GM10266 (cell line): Measurements from ENCODE around the gene MIER2.

Experiments used
- DNase-seq: peaks from one replicate; pipeline ENCODE4 v3.0.0; 2012; ENCODE audit errors: extremely low spot score
- TF ChIP-seq, protein P1 (sequence below): IDR thresholded peaks from 2 replicates; pipeline ENCODE4 v1.5.1; 2012; ENCODE audit warnings: mild to moderate bottlenecking, low read depth; ENCODE audit not compliant: control insufficient read depth, insufficient read depth; ENCODE audit errors: missing control alignments

MIER2 gene

DNA sequence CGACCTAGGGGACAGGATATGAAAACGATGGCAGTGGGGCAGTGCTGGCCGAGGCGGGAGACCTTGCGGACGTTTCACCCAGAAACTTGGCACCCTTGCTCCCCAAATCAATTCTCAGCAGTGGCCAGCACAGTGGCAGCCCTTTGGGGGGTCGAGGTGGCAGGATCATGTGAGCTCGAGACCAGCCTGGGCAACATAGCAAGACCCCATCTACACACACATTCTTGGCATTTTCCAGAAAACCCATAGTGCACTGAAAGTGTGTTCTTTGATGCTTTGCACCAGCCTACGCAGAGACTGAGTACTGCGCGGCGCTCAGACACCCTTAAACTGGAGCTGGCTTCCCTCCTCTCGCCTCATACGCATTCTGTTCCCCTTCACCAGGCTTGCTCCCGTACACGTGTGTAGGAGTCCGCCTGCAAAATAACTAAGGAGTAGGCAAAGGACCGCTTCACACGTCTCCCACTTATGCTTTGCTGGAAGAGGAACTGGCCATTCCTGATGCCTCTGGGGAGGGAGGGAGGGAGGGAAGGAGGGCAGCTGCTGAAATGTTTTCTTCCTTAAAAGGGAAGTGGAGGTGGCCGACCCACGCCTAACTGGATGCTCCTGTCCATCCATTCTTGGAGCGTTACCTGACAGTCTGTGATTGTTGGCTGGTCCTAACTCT is 23.5 kb upstream of the MIER2 start:
- DNase-seq: no peak
- TF ChIP-seq, protein P1, sequence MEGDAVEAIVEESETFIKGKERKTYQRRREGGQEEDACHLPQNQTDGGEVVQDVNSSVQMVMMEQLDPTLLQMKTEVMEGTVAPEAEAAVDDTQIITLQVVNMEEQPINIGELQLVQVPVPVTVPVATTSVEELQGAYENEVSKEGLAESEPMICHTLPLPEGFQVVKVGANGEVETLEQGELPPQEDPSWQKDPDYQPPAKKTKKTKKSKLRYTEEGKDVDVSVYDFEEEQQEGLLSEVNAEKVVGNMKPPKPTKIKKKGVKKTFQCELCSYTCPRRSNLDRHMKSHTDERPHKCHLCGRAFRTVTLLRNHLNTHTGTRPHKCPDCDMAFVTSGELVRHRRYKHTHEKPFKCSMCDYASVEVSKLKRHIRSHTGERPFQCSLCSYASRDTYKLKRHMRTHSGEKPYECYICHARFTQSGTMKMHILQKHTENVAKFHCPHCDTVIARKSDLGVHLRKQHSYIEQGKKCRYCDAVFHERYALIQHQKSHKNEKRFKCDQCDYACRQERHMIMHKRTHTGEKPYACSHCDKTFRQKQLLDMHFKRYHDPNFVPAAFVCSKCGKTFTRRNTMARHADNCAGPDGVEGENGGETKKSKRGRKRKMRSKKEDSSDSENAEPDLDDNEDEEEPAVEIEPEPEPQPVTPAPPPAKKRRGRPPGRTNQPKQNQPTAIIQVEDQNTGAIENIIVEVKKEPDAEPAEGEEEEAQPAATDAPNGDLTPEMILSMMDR: no peak

DNA sequence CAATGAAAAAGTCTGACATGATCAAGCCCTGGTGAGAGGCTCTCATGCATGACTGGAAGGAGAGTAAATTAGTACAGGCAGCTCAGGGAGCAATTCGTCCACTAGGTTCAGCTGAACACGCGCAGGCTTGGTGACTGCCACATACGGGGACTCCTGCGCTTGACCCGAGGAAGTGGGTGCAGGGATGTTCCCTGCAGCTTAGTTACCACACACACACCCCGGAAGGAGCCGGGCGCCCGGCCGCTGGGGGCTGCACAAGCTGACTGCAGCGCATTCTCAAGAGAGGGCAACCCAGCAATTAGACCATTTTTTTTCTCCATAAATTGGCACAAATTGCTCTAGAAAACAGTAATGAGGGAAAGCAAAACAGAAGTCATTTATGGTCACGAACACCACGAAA is 23.0 kb upstream of the MIER2 start:
- TF ChIP-seq, protein P1: no peak

GRCh38 chr19:366951-367350 is 22.4 kb upstream of the MIER2 start:
- DNase-seq: no peak
- TF ChIP-seq, protein P1: no peak

More for the DNA sequence above, 23.0 kb upstream of the MIER2 start:
- DNase-seq: no peak

- TF ChIP-seq, protein P1: no peak
- no peak for DNase-seq
Measured at GRCh38 chr19:366205-366783, 21.7 kb upstream of the MIER2 start.

- TF ChIP-seq, protein P1: no peak
Measured at GRCh38 chr19:364496-365287, 20.1 kb upstream of the MIER2 start.

GRCh38 chr19:362683-363082 is 18.1 kb upstream of the MIER2 start:
- TF ChIP-seq, protein P1: no peak
- DNase-seq: no peak

More at GRCh38 chr19:364496-365287, 20.1 kb upstream of the MIER2 start:
- DNase-seq: no peak

DNA sequence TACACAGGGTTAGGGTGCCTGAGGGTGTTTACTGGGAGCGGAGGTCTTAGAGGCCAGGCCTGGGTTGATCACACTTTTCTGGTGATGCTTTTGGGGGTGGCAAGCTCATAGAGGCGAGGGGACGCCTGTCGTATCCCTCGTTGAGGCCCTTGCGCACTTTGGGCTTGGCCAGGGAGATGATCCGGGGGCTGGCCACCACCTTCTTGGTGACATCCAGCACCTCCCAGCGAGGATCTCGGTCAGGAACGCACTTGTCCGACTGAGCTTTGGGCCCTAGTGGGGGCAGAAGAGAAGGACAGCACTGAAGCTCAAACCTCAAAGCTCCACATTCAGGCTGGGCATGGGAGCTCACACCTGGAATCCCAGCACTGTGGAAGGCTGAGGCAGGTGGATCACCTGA is 17.6 kb upstream of the MIER2 start:
- no peak for DNase-seq
- TF ChIP-seq, protein P1: no peak
